ENCODE measurements around the gene ATAD2B. TPM values are rescaled to one million over a fixed set of nuclear protein-coding genes. Genes with fewer than 3 reads are reported as not detected.

ATAD2B gene
- total RNA-seq, 2 experiments from 2014 or later = 10.9 to 12.7 TPM

DNA sequence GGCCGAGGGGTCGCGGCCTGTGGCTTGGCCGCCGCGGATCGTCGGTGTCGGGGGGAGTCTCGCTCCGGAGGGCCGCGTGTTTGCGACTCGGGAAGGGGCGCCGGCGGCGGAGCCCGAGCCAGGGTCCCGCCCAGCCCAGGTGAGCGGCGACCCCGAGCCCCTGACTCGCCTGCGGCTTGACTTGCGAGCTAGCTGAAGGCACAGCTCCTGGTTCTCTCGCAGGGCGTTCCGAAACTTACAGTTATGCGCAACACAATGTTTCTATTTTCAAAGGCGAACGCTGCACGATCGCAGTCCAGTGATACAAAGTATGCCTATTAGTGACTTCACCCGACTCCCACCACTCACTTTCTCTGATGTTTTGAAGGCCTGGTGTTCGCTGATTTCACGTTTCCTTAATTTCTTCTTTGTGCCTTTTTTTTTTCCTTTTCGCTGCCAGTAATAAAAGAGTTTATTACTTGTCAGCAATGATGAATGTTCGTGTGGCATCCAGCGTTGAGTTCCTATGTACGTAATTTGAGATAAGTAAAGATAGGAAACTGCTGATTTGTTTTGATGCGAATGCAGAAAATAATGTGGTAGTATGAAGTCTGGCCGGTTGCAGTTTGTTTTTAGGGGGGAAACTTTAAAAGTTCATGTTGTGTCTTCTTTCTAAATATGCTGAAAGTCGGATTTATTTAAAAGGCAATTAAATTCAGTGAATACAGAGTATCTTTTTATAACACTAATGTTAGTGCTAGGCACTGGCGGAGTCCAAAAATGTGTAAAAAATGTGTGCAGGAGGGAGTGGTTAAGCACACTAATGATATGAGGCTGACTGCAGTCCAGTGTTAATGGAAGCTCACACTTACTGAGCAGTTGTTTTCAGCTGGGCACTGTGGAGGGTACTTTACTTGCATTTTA lies 14.0 kb upstream of the ATAD2B start:
- CTCF ChIA-PET = interaction anchor here (0.6 to 5.0 kb wide), 4 partner anchors 14 to 143 kb away, joined by 3 to 61 read pairs (median 4); partner anchors contain the start of genes ATAD2B and TP53I3
- peaks cover 18% of the 10 kb centered on the region for H3K4me1 Mint-ChIP-seq
- H3K36me3 Mint-ChIP-seq (ENCODE audit: low read depth) = peaks cover 4% of the 10 kb centered on the region
- ATAC-seq = peak; percentile 50
- peak overlapping the region; percentile 84 for H3K4me3 Mint-ChIP-seq
- intact Hi-C loops (cut with DNase I, micrococcal nuclease) = loop anchor here (1.0 to 5.0 kb wide), 5 partner anchors 14 to 136 kb away; partner anchors contain the start of genes ATAD2B (in 2 of the 2), SF3B6 (in 2 of the 2), WDCP (in 2 of the 2) and FKBP1B (in 1 of the 2)
- DNase-seq = peak; percentile 58
- H3K9me3 Mint-ChIP-seq (ENCODE audit: low read depth) = no peaks in the 10 kb centered on the region
- H3K27ac Mint-ChIP-seq = peak overlapping the region; percentile 81
- H3K27me3 Mint-ChIP-seq = peaks cover 5% of the 10 kb centered on the region
- POLR2A ChIA-PET = interaction anchor here (0.6 to 2.2 kb wide), 4 partner anchors 13 to 135 kb away, joined by 3 to 44 read pairs (median 4); partner anchors contain the start of genes ATAD2B and SF3B6

DNA sequence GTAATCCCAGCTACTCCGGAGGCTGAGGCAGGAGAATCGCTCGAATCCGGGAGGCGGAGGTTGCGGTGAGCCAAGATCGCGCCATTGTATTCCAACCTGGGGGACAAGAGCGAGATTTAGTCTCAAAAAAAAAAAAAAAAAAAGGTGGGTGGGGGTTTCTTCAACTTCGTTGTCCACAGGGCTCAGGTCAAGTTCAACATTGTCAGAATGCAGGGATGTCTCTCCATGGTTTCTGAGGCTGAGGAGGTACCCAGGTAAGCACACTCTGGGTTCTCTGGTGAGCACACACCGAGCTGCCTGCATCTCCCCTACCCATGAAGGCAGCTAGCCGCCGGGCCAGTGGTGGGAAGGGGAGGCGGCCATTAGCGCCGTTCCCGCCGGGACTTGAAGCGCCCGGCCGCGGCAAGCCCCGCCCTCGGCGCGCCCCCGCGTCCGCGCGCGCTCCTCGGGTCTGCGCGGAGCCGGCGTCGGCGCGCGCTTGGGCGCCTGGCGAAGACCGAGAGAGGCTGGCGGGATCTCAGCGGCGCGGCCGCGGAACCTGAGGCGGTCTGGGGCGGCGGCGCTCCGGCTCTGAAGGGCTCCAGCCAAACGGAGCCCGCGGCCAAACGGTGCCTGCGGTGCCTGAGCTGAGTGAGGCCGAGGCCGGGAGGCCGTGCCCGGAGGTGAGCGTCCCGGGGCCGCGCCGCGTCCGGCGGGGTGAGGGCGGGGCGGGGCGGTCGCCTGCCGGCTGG lies 13.2 kb upstream of the ATAD2B start, which contains the start of gene UBXN2A:
UBXN2A (plus strand) TSS at position 477 of the 731 bp plus-strand sequence. CDS start 17,852 bp downstream, outside the sequence.
- Mint-ChIP-seq H3K27me3 (peaks cover 5% of the 10 kb centered on the region), H3K9me3 (ENCODE audit: low read depth) (no peaks in the 10 kb centered on the region), H3K4me1 (peaks cover 18% of the 10 kb centered on the region), H3K4me3 (peak within 1 kb of the TSS; percentile 84), H3K27ac (peak within 1 kb of the TSS; percentile 93), H3K36me3 (ENCODE audit: low read depth) (peaks cover 4% of the 10 kb centered on the region)
- ChIA-PET CTCF (interaction anchor here (0.6 to 5.0 kb wide), 4 partner anchors 13 to 116 kb away, joined by 3 to 61 read pairs (median 3); partner anchors contain the start of gene ATAD2B), POLR2A (interaction anchor here (0.5 to 2.2 kb wide), 3 partner anchors 14 to 136 kb away, joined by 3 to 44 read pairs (median 5); partner anchors contain the start of genes ATAD2B and SF3B6)
- intact Hi-C loops (cut with DNase I, micrococcal nuclease) = loop anchor here (1.0 to 5.0 kb wide), 5 partner anchors 13 to 137 kb away; partner anchors contain the start of genes ATAD2B (in 2 of the 2), SF3B6 (in 2 of the 2), WDCP (in 2 of the 2) and FKBP1B (in 1 of the 2)
- peak; percentile 88 for ATAC-seq
- peak; percentile 85 for DNase-seq

- no peak overlapping the region for H3K27ac Mint-ChIP-seq
- no peaks in the 10 kb centered on the region for H3K9me3 Mint-ChIP-seq (ENCODE audit: low read depth)
- DNase-seq (no peak), ATAC-seq (no peak)
- ChIA-PET POLR2A (no interaction called here), CTCF (interaction anchor here (0.6 to 1.1 kb wide), 2 partner anchors 10 to 143 kb away, joined by 3 to 4 read pairs; no protein-coding TSS in a partner anchor)
- peaks cover 3% of the 10 kb centered on the region for H3K4me1 Mint-ChIP-seq
- no peak overlapping the region for H3K4me3 Mint-ChIP-seq
- no peaks in the 10 kb centered on the region for H3K36me3 Mint-ChIP-seq (ENCODE audit: low read depth)
- H3K27me3 Mint-ChIP-seq = peaks cover 5% of the 10 kb centered on the region
- intact Hi-C loops (cut with DNase I, micrococcal nuclease) = no loop called here
These were observed 7.3 kb upstream of the ATAD2B start for GRCh38 chr2:23934259-23934658.

GRCh38 chr2:23926290-23926749 lies 603 bp downstream of the ATAD2B start:
- ChIA-PET CTCF (interaction anchor here (0.6 to 4.6 kb wide), 27 partner anchors 8 to 940 kb away, joined by 3 to 61 read pairs (median 5); partner anchors contain the start of genes SF3B6, TP53I3, UBXN2A and WDCP), POLR2A (interaction anchor here (0.8 to 3.6 kb wide), 11 partner anchors 14 to 198 kb away, joined by 3 to 44 read pairs (median 5); partner anchors contain the start of genes SF3B6, UBXN2A and WDCP)
- peaks cover 42% of the 10 kb centered on the region for H3K4me1 Mint-ChIP-seq
- H3K4me3 Mint-ChIP-seq = peak overlapping the region; percentile 80
- DNase-seq (peak; percentile 56), ATAC-seq (peak; percentile 10)
- H3K27me3 Mint-ChIP-seq = no peaks in the 10 kb centered on the region
- intact Hi-C loops (cut with DNase I, micrococcal nuclease) = loop anchor here (1.0 to 10.0 kb wide), 10 partner anchors 34 to 1118 kb away; partner anchors contain the start of genes CENPO (in 1 of the 2), EFR3B (in 1 of the 2), KLHL29 (in 1 of the 2) and NCOA1 (in 1 of the 2)
- H3K27ac Mint-ChIP-seq = peak overlapping the region; percentile 100
- H3K36me3 Mint-ChIP-seq (ENCODE audit: low read depth) = no peaks in the 10 kb centered on the region
- H3K9me3 Mint-ChIP-seq (ENCODE audit: low read depth) = no peaks in the 10 kb centered on the region

DNA sequence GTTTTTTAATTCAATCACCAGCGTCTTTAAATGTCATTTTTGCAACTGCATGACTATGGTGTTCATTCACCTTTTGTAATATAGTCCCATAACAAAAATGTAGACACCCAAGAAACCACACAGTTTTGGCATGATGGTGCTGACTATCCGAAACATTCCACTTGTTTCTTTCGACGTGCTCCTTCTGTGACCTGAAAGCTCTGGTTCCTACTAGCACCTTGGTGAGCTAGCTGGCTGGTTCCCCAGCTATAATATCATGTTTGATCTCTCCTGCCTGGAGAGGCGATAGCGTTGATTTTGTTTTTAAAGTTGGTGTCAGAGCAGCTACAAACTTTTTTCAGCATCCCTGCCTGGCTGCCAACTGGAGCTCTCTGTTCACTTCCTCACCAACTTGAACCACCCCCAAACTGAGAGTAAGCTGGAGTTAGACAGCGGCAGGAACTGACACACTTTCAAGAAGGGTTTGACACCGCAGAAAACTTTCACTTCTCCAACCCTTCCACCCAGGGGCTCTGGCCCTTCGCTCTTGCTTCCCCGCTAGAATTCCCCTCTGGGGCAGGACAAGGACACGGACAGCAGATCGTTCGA lies 1.1 kb downstream of the ATAD2B start:
- ATAC-seq (peak; percentile 67), DNase-seq (peak; percentile 77)
- CTCF ChIA-PET = interaction anchor here (0.6 to 4.6 kb wide), 17 partner anchors 11 to 238 kb away, joined by 3 to 61 read pairs (median 5); partner anchors contain the start of genes SF3B6, TP53I3 and UBXN2A
- H3K4me1 Mint-ChIP-seq = peaks cover 42% of the 10 kb centered on the region
- no peaks in the 10 kb centered on the region for H3K27me3 Mint-ChIP-seq
- intact Hi-C loops (cut with DNase I, micrococcal nuclease) = loop anchor here (1.0 to 10.0 kb wide), 10 partner anchors 33 to 1119 kb away; partner anchors contain the start of genes CENPO (in 1 of the 2), EFR3B (in 1 of the 2), KLHL29 (in 1 of the 2) and NCOA1 (in 1 of the 2)
- H3K27ac Mint-ChIP-seq = peak overlapping the region; percentile 100
- no peaks in the 10 kb centered on the region for H3K9me3 Mint-ChIP-seq (ENCODE audit: low read depth)
- H3K4me3 Mint-ChIP-seq = peak overlapping the region; percentile 80
- no peaks in the 10 kb centered on the region for H3K36me3 Mint-ChIP-seq (ENCODE audit: low read depth)
- POLR2A ChIA-PET = interaction anchor here (0.8 to 3.6 kb wide), 8 partner anchors 14 to 581 kb away, joined by 3 to 44 read pairs (median 6); partner anchors contain the start of genes SF3B6, UBXN2A and WDCP

DNA sequence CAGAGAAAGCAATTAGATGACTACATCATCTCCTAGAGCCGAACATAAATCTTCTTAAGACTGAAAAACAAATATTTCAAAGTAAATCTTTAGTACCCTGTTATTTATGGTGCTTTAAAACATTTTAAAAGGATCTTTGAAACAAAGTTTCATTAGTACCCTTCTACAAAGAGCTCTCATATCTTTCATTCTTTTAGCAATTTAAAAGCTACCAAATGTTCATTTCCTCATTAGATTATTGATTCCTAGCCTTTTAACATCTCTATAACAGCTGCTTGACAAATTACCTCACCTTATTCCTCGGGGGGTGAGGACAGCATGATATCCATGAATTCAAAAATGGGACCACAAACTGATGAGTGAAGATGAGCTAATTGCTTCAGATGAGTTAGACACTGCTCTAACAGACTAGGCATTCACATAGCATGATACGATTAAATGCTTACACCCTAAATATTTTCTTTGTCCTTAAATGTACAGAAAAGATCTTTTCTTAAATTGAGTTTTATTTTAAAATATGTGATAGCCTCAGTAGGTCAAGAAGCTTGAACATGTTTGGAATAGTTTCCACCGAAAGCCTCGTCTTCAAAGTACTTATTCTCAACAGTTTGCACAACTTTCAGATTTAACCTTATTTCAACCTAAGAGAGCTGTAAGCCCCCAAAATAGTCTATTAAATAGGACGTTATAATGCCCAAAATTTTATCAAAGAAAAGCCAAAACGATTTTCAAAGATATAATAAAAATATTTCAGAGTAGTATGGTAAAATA lies 2.1 kb downstream of the ATAD2B start:
- no peaks in the 10 kb centered on the region for H3K27me3 Mint-ChIP-seq
- CTCF ChIA-PET = interaction anchor here (0.6 to 4.6 kb wide), 9 partner anchors 10 to 848 kb away, joined by 3 to 34 read pairs (median 3); partner anchors contain the start of genes TP53I3 and UBXN2A
- peaks cover 47% of the 10 kb centered on the region for H3K4me1 Mint-ChIP-seq
- DNase-seq (no peak), ATAC-seq (no peak)
- peak overlapping the region; percentile 80 for H3K4me3 Mint-ChIP-seq
- POLR2A ChIA-PET = interaction anchor here (0.6 to 3.6 kb wide), 5 partner anchors 15 to 582 kb away, joined by 3 to 33 read pairs (median 3); partner anchors contain the start of gene SF3B6
- H3K36me3 Mint-ChIP-seq (ENCODE audit: low read depth) = no peaks in the 10 kb centered on the region
- H3K9me3 Mint-ChIP-seq (ENCODE audit: low read depth) = no peaks in the 10 kb centered on the region
- intact Hi-C loops (cut with DNase I, micrococcal nuclease) = loop anchor here in 1 of 2 experiments (10.0 kb wide), 3 partner anchors 540 to 1120 kb away; partner anchors contain the start of genes EFR3B, KLHL29 and NCOA1
- no peak overlapping the region for H3K27ac Mint-ChIP-seq

GRCh38 chr2:23918837-23919489 lies 8.0 kb downstream of the ATAD2B start:
- H3K27me3 Mint-ChIP-seq = no peaks in the 10 kb centered on the region
- CTCF ChIA-PET = interaction anchor here (1.6 kb wide), 1 partner anchor 8 kb away, joined by 11 read pairs; the partner anchor contains the start of gene ATAD2B

DNA sequence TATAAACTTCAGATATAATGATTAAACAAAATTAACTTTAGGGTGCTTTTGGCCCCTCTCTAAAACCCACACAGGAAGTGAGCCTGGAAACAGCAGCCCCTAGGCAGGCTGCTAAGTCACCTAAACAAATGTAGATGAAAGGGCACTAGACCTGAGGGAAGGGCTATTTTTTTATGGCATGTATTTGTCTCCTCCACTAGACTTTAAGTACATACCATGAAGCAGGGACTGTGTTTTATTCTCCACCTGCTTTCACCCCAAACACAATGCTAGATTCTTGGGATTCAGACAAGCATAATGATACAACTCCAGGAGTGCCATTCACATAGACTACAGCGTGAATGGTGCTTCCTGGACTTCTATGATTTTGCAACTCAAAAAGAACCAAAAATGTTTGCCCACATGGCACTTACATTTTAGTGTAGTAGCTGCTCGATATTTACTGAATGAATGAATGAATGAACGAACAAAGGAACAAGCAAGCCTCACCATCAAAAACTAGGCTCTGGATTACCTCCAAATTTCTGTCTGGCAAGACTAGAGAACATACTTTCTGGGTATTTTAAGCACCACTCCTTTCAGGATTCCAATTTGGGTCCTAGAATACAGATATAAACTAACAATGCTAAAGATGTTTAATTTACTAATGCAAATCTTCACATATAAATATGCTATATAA lies 10.1 kb downstream of the ATAD2B start:
- Mint-ChIP-seq H3K4me3 (no peak overlapping the region), H3K27me3 (no peaks in the 10 kb centered on the region), H3K4me1 (peaks cover 46% of the 10 kb centered on the region), H3K27ac (peak overlapping the region; percentile 66), H3K9me3 (ENCODE audit: low read depth) (no peaks in the 10 kb centered on the region), H3K36me3 (ENCODE audit: low read depth) (peaks cover 5% of the 10 kb centered on the region)
- ChIA-PET POLR2A (no interaction called here), CTCF (no interaction called here)
- ATAC-seq (peak; percentile 74), DNase-seq (no peak)
- intact Hi-C loops (cut with DNase I, micrococcal nuclease) = no loop called here

More at GRCh38 chr2:23918837-23919489, 8.0 kb downstream of the ATAD2B start:
- no peak for ATAC-seq
- H3K27ac Mint-ChIP-seq = peak overlapping the region; percentile 31
- POLR2A ChIA-PET = interaction anchor here (0.6 kb wide), 1 partner anchor 54 kb away, joined by 3 read pairs; no protein-coding TSS in a partner anchor
- H3K36me3 Mint-ChIP-seq (ENCODE audit: low read depth) = no peaks in the 10 kb centered on the region
- DNase-seq = no peak
- no peaks in the 10 kb centered on the region for H3K9me3 Mint-ChIP-seq (ENCODE audit: low read depth)
- peaks cover 54% of the 10 kb centered on the region for H3K4me1 Mint-ChIP-seq
- H3K4me3 Mint-ChIP-seq = no peak overlapping the region
- intact Hi-C loops (cut with DNase I, micrococcal nuclease) = no loop called here

Measured in activated CD4-positive, alpha-beta T cell treated with anti-CD3 and anti-CD28 coated beads for 36 hours (primary cell).